Thyroid gland (tissue), 4 donors: Measurements from ENCODE around the gene OSTN. TPM values are rescaled to one million over a fixed set of nuclear protein-coding genes. Genes with fewer than 3 reads are reported as not detected.
"Not testable (repeated sequence)": the region's sequence is repeated elsewhere in the genome, so short reads cannot be mapped to it uniquely, and the experiment has no call there.

Experiments used
- DNase-seq, 2 donors: peaks; one replicate each; pipeline ENCODE4 v3.0.0-alpha.2; 2019
- H3K27ac ChIP-seq, 3 donors: fragments of 200-600 bp; sonication (generic); 1 replicate in 2 of 3; 2 replicates in 1 of 3; pipeline ENCODE4 v1.5.1; 2016 to 2019; ENCODE audit warnings: mild to moderate bottlenecking in 1 of 3, moderate library complexity in 1 of 3
- H3K27me3 ChIP-seq: fragments of 200-600 bp; sonication (generic); one replicate; pipeline ENCODE4 v1.5.1; 2019
- H3K36me3 ChIP-seq, 2 donors: fragments of 200-600 bp; sonication (generic); one replicate each; pipeline ENCODE4 v1.5.1; 2016 to 2019
- H3K4me1 ChIP-seq, 2 donors: fragments of 200-600 bp; sonication (generic); one replicate each; pipeline ENCODE4 v1.5.1; 2017 to 2019
- H3K4me3 ChIP-seq, 3 donors: fragments of 200-600 bp; sonication (generic); replicated peaks in 1 of 3; 1 replicate in 2 of 3; 2 replicates in 1 of 3; pipeline ENCODE4 v1.5.1; 2016; ENCODE audit warnings: mild to moderate bottlenecking in 1 of 3
- H3K9me3 ChIP-seq: fragments of 200-600 bp; sonication (generic); one replicate; pipeline ENCODE4 v1.5.1; 2017
- CTCF ChIP-seq, 6 experiments: fragments of 200-600 bp in 3 of 6; fragments of 450-650 bp in 3 of 6; sonication (generic) in 3 of 6; IDR thresholded peaks; one replicate each; pipeline ENCODE4 v1.5.1; 2016 to 2019; ENCODE audit warnings: antibody characterized with exemption in 6 of 6, mild to moderate bottlenecking in 2 of 6, inconsistent platforms in 1 of 6, moderate library complexity in 1 of 6
- POLR2A ChIP-seq, 2 donors: fragments of 450-650 bp; IDR thresholded peaks; one replicate each; pipeline ENCODE4 v1.6.1; 2017; ENCODE audit warnings: antibody characterized with exemption in 2 of 2, mild to moderate bottlenecking in 2 of 2, moderate library complexity in 1 of 2
- WGBS, 2 donors: methylation state at CpG; one replicate each; pipeline ENCODE4 v1.1.5; 2017; 5-methylcytosine and 5-hydroxymethylcytosine counted together
- intact Hi-C: fragments of 100-400 bp; cut with DNase I; formaldehyde crosslinking; loops from one replicate; pipeline ENCODE4 v1.15.1; 2023
- total RNA-seq, 4 donors: library from RNA; depleted of rRNA; stranded (reverse); fragments of >200 nt; gene quantifications; one replicate each; pipeline ENCODE4 v1.2.3, GENCODE V29; 2016

OSTN gene
- total RNA-seq, 4 donors from 2014 or later, result not detected

- no peak for DNase-seq
- Histone ChIP-seq H3K4me1 (no peaks in the 10 kb centered on the region), H3K4me3 (no peak overlapping the region), H3K27me3 (no peaks in the 10 kb centered on the region), H3K36me3 (no peaks in the 10 kb centered on the region), H3K27ac (no peak overlapping the region), H3K9me3 (no peaks in the 10 kb centered on the region)
- intact Hi-C loops, result no loop called here
- no peak for TF ChIP-seq CTCF (IDR thresholded peaks at IDR 0.05)
- no peak for TF ChIP-seq POLR2A (IDR thresholded peaks at IDR 0.05)
- WGBS, 2 donors, result 93 to 96% methylated on average over 3 of the region's 3 CpGs
Measured at GRCh38 chr3:191176038-191176785, 22.8 kb upstream of the OSTN start.

GRCh38 chr3:191185382-191185781 is 13.7 kb upstream of the OSTN start:
- H3K36me3 ChIP-seq, DNase-seq, H3K4me3 ChIP-seq, H3K27me3 ChIP-seq, H3K9me3 ChIP-seq, H3K4me1 ChIP-seq, intact Hi-C loops, H3K27ac ChIP-seq: not testable (repeated sequence)
- 88 to 89% methylated on average over 9 of the region's 9 CpGs for WGBS, 2 donors

GRCh38 chr3:191188246-191188645 is 10.8 kb upstream of the OSTN start:
- intact Hi-C loops, H3K4me1 ChIP-seq, DNase-seq, H3K27me3 ChIP-seq, H3K9me3 ChIP-seq, H3K4me3 ChIP-seq, H3K36me3 ChIP-seq, H3K27ac ChIP-seq: not testable (repeated sequence)
- 91% methylated on average over 5 of the region's 5 CpGs for WGBS, 2 donors

- H3K4me3 ChIP-seq, DNase-seq, H3K27me3 ChIP-seq, H3K27ac ChIP-seq, H3K4me1 ChIP-seq, H3K9me3 ChIP-seq, intact Hi-C loops, H3K36me3 ChIP-seq: not testable (repeated sequence)
- WGBS, 2 donors, result 91 to 97% methylated on average over 4 of the region's 4 CpGs
Measured at GRCh38 chr3:191192270-191192669, 6.8 kb upstream of the OSTN start.

- no peak for DNase-seq
- no peaks in the 10 kb centered on the region for H3K36me3 ChIP-seq
- no peaks in the 10 kb centered on the region for H3K9me3 ChIP-seq
- H3K27ac ChIP-seq, result no peak overlapping the region
- H3K4me1 ChIP-seq, result no peaks in the 10 kb centered on the region
- H3K27me3 ChIP-seq, result no peaks in the 10 kb centered on the region
- intact Hi-C loops, result no loop called here
- H3K4me3 ChIP-seq, result no peak overlapping the region
- TF ChIP-seq POLR2A (IDR thresholded peaks at IDR 0.05), result no peak
- no peak for TF ChIP-seq CTCF (IDR thresholded peaks at IDR 0.05)
Measured at GRCh38 chr3:191192941-191193340, 6.1 kb upstream of the OSTN start.

- Histone ChIP-seq H3K27ac (no peak overlapping the region), H3K27me3 (no peaks in the 10 kb centered on the region), H3K4me1 (no peaks in the 10 kb centered on the region), H3K4me3 (no peak overlapping the region), H3K36me3 (no peaks in the 10 kb centered on the region), H3K9me3 (no peaks in the 10 kb centered on the region)
- intact Hi-C loops, result no loop called here
- no peak for DNase-seq
- no peak for TF ChIP-seq POLR2A (IDR thresholded peaks at IDR 0.05)
- TF ChIP-seq CTCF (IDR thresholded peaks at IDR 0.05), result no peak
- WGBS, 2 donors, result 81 to 89% methylated on average over 3 of the region's 3 CpGs
Measured at GRCh38 chr3:191197761-191198306, 1.2 kb upstream of the OSTN start.
